ENCODE measurements around the gene CNFN.

- TF ChIP-seq CSRNP3 (CRISPR knock-in tag; IDR thresholded peaks at IDR 0.05) (no peak), TCF4 (CRISPR knock-in tag; IDR thresholded peaks at IDR 0.05; ENCODE audit: borderline replicate concordance) (no peak), RARB (CRISPR knock-in tag; IDR thresholded peaks at IDR 0.05) (no peak), ZFP30 (CRISPR knock-in tag; IDR thresholded peaks at IDR 0.05) (no peak), TSHZ2 (CRISPR knock-in tag; IDR thresholded peaks at IDR 0.05) (no peak)
Observed at GRCh38 chr19:42375415-42376176, 14.5 kb downstream of the CNFN start.
